AG09319 (cell line): ENCODE results near the gene SEPTIN2.

Source experiments
- DNase-seq: peaks from one replicate; pipeline ENCODE4 v3.0.0-alpha.2; 2010; ENCODE audit warnings: low read depth; ENCODE audit errors: extremely low read depth
- CTCF ChIP-seq: IDR thresholded peaks from 2 replicates; pipeline ENCODE4 v1.5.1; 2011; ENCODE audit warnings: low read depth, mild to moderate bottlenecking, inconsistent platforms, low read length, moderate library complexity

The SEPTIN2 gene

GRCh38 chr2:241325257-241325656, 9.5 kb downstream of the SEPTIN2 start:
- TF ChIP-seq CTCF = no peak
- DNase-seq = no peak

DNA sequence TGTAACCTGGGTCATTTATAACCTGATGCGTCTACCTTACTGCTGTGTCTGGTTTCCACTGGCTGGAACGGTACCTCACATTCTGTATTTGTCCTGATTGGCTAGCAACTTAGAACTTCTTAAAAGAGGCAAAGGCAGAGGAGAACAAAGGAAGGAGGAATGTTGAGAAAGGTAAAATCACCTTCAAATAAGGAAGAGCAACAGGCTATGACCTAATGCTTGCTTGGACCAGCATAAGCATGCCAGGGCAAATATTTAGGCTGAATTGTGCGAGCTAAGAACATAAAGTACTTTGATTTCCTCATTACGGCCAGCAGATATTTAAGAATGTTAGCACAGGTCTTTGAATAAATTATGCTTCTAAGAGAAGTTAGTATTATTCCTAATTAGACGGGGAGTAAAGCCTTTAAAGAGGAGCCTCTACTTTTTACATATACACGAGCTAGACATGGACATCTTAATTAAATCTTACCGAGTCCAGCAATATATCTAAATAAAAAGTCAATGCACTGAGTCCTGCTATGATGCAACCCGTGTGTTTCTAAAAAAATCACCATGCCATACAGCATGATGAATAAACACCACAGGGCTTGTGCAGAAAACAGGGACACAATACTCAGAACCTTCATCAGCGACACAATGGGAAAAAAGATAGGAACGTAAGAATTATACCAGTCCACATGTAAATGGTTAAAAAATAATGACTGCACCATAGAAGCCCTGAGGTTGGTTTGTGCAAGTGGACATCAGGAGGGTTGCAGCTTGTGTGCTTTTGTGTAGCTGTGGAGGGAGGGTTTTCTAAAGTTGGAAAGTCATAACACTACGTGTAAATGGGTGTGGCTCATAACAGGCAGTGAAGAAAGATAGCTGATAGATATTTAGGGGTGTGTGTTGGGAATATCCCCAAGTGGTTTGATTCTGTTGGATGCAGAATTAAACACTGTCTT, 14.2 kb downstream of the SEPTIN2 start:
- no peak for TF ChIP-seq CTCF
- DNase-seq = no peak

DNA sequence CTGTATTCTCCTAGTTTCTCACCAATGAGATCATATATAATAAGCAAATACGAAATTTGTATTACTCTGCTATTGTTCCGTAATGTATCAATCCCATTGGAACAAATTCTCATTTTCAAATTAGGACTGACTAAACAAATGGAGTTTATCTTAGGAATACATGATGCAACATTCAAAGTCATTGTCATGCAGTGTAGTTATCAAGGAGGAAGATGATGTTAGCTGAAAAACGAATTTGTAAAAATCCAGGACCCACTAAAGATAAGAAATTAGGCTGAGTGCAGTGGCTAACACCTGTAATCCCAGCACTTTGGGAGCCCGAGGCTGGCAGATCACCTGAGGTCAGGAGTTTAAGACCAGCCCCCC, 14.9 kb downstream of the SEPTIN2 start:
- no peak for DNase-seq
- TF ChIP-seq CTCF = no peak

- no peak for TF ChIP-seq CTCF
- no peak for DNase-seq
These were observed 19.1 kb downstream of the SEPTIN2 start for GRCh38 chr2:241334813-241335212.

- no peak for TF ChIP-seq CTCF
- DNase-seq = no peak
These were observed 24.3 kb downstream of the SEPTIN2 start for GRCh38 chr2:241339839-241340630.

DNA sequence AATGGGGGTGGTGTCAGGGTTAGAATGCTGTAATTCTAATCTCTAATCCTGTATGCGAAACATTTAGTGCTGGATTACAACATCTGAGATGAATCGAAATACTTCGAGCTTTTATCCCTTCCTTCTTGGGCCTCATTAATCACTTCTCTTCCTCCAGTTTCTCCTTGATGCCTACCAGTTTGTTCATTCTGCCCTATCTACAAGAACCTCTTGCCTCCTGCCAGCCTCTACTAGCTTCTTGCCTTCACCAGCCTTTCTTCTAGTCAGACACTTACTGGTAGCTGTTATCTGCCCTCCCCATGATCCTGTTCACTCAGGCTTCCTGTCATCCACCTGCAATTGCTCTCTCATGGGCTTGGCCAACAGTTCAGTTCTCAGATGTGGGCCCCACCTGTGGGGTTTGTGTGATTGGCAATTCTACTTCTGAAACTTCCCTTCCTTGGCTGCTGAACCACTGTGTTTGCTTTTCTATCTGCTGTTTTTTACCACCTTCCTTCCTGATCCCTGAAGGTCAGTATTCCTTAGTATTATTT, 25.0 kb downstream of the SEPTIN2 start:
- no peak for TF ChIP-seq CTCF
- DNase-seq = no peak
